ENCODE data around the gene TRNP1.
A peak's percentile ranks its signal among the peaks of the same experiment; 100 is the strongest.

TRNP1 gene

DNA sequence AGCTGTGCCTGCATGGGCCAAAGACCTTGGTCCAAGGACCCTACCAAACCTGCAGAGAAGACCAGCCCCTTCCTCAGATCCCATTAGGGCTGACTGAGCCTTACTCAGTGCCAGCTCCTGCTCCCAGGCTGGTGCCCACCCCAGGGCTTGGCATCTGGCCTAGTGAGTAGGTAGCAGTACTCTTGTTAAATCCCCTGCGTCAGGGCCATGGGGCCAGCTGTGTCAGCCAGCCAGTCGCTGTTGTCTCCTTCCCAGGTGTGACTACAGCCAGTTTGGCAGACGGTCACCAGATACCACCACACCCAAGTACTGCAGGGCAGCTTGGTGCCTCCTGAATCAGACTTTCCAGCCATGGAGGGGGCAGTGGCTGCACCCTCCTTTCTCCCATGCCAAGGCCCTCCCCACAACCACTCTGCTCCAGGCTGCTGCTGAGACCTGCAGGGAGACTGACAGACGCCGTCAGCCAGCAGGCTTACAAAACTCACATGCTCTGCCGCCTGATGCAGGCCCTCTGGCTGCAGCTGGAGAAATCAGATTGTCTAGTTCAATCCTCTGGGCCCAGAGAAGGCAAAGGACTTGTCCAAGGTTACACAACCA lies 16.2 kb downstream of the TRNP1 start:
- Histone ChIP-seq H3K27me3 (ENCODE audit: insufficient read depth, insufficient read length) (no peaks in the 10 kb centered on the region), H3K4me3 (ENCODE audit: insufficient read length, low read depth) (peak overlapping the region; percentile 56), H3K4me1 (ENCODE audit: insufficient read depth, insufficient read length) (peaks cover 39% of the 10 kb centered on the region), H3K9ac (ENCODE audit: insufficient read length, low read depth) (peak overlapping the region; percentile 73), H3K9me3 (ENCODE audit: insufficient read depth, low read length) (no peaks in the 10 kb centered on the region), H3K36me3 (ENCODE audit: insufficient read depth, insufficient read length, low read length) (peaks cover 42% of the 10 kb centered on the region)
- DNase-seq (ENCODE audit: low read depth, low spot score) = no peak
- TF ChIP-seq YY1 (IDR thresholded peaks at IDR 0.05; ENCODE audit: insufficient read depth, insufficient read length) = no peak
- TF ChIP-seq ZNF274 (IDR thresholded peaks at IDR 0.05; ENCODE audit: low read depth, low read length) = no peak

- DNase-seq (ENCODE audit: low read depth, low spot score) = no peak
- H3K9me3 ChIP-seq (ENCODE audit: insufficient read depth, low read length) = no peaks in the 10 kb centered on the region
- peak overlapping the region; percentile 56 for H3K4me3 ChIP-seq (ENCODE audit: insufficient read length, low read depth)
These were observed 16.9 kb downstream of the TRNP1 start for GRCh38 chr1:27010226-27010994.

GRCh38 chr1:27011058-27011764 lies 17.7 kb downstream of the TRNP1 start:
- TF ChIP-seq YY1 (IDR thresholded peaks at IDR 0.05; ENCODE audit: insufficient read depth, insufficient read length) (no peak), SUZ12 (IDR thresholded peaks at IDR 0.05; ENCODE audit: extremely low read depth, insufficient read depth, insufficient read length) (no peak), ZNF274 (IDR thresholded peaks at IDR 0.05; ENCODE audit: low read depth, low read length) (no peak)
- Histone ChIP-seq H3K27me3 (ENCODE audit: insufficient read depth, insufficient read length) (no peaks in the 10 kb centered on the region), H3K36me3 (ENCODE audit: insufficient read depth, insufficient read length, low read length) (peaks cover 27% of the 10 kb centered on the region), H3K4me1 (ENCODE audit: insufficient read depth, insufficient read length) (peaks cover 28% of the 10 kb centered on the region), H3K4me3 (ENCODE audit: insufficient read length, low read depth) (peak overlapping the region; percentile 90), H3K9ac (ENCODE audit: insufficient read length, low read depth) (peak overlapping the region; percentile 95), H3K9me3 (ENCODE audit: insufficient read depth, low read length) (no peaks in the 10 kb centered on the region)
- peak; percentile 99 for DNase-seq (ENCODE audit: low read depth, low spot score)

More at GRCh38 chr1:27010226-27010994, 16.9 kb downstream of the TRNP1 start:
- Histone ChIP-seq H3K9ac (ENCODE audit: insufficient read length, low read depth) (peak overlapping the region; percentile 95), H3K27me3 (ENCODE audit: insufficient read depth, insufficient read length) (no peaks in the 10 kb centered on the region), H3K36me3 (ENCODE audit: insufficient read depth, insufficient read length, low read length) (peaks cover 35% of the 10 kb centered on the region), H3K4me1 (ENCODE audit: insufficient read depth, insufficient read length) (peaks cover 36% of the 10 kb centered on the region)
- TF ChIP-seq YY1 (IDR thresholded peaks at IDR 0.05; ENCODE audit: insufficient read depth, insufficient read length) (no peak), SUZ12 (IDR thresholded peaks at IDR 0.05; ENCODE audit: extremely low read depth, insufficient read depth, insufficient read length) (no peak), ZNF274 (IDR thresholded peaks at IDR 0.05; ENCODE audit: low read depth, low read length) (no peak)

DNA sequence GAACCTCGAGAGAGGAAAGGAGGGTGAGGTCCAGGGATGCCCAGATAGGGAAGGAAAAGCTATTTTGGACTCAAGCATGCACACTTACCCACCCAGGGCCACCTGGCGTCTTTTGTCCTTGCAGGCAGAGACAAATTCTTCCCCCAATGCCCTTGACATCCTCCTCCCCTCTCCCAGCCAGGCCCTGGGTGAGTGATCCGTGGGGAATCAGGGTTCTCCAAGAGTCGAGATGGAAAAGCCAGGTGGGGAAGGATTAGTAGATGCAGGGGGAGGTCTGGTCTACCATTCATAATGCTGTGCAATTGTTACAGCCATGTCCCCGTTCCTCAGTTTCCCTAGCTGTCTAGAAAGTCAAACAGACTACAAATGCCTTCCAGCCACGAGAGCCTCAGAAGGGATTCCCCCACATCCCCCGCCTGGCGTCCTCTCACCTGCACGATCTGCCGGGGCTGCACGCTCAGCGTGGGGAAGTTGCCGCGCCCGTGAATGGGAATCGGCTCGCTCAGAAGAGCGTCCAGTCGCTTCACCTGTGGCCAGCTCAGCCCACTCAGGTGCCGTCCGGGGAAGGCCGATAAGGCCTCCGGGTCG lies 18.6 kb downstream of the TRNP1 start:
- no peak for DNase-seq (ENCODE audit: low read depth, low spot score)
- Histone ChIP-seq H3K9ac (ENCODE audit: insufficient read length, low read depth) (peak overlapping the region; percentile 95), H3K9me3 (ENCODE audit: insufficient read depth, low read length) (no peaks in the 10 kb centered on the region), H3K4me3 (ENCODE audit: insufficient read length, low read depth) (peak overlapping the region; percentile 90), H3K36me3 (ENCODE audit: insufficient read depth, insufficient read length, low read length) (peaks cover 20% of the 10 kb centered on the region), H3K4me1 (ENCODE audit: insufficient read depth, insufficient read length) (peaks cover 22% of the 10 kb centered on the region), H3K27me3 (ENCODE audit: insufficient read depth, insufficient read length) (no peaks in the 10 kb centered on the region)
- TF ChIP-seq ZNF274 (IDR thresholded peaks at IDR 0.05; ENCODE audit: low read depth, low read length) = no peak
- no peak for TF ChIP-seq SUZ12 (IDR thresholded peaks at IDR 0.05; ENCODE audit: extremely low read depth, insufficient read depth, insufficient read length)
- TF ChIP-seq YY1 (IDR thresholded peaks at IDR 0.05; ENCODE audit: insufficient read depth, insufficient read length) = no peak

- H3K4me3 ChIP-seq (ENCODE audit: insufficient read length, low read depth) = no peak overlapping the region
- peaks cover 4% of the 10 kb centered on the region for H3K36me3 ChIP-seq (ENCODE audit: insufficient read depth, insufficient read length, low read length)
- H3K27me3 ChIP-seq (ENCODE audit: insufficient read depth, insufficient read length) = no peaks in the 10 kb centered on the region
- TF ChIP-seq ZNF274 (IDR thresholded peaks at IDR 0.05; ENCODE audit: low read depth, low read length) (no peak), SUZ12 (IDR thresholded peaks at IDR 0.05; ENCODE audit: extremely low read depth, insufficient read depth, insufficient read length) (no peak), YY1 (IDR thresholded peaks at IDR 0.05; ENCODE audit: insufficient read depth, insufficient read length) (no peak)
- H3K9ac ChIP-seq (ENCODE audit: insufficient read length, low read depth) = no peak overlapping the region
- no peak for DNase-seq (ENCODE audit: low read depth, low spot score)
- no peaks in the 10 kb centered on the region for H3K9me3 ChIP-seq (ENCODE audit: insufficient read depth, low read length)
- peaks cover 11% of the 10 kb centered on the region for H3K4me1 ChIP-seq (ENCODE audit: insufficient read depth, insufficient read length)
These were observed 21.8 kb downstream of the TRNP1 start for GRCh38 chr1:27015260-27015659.

DNA sequence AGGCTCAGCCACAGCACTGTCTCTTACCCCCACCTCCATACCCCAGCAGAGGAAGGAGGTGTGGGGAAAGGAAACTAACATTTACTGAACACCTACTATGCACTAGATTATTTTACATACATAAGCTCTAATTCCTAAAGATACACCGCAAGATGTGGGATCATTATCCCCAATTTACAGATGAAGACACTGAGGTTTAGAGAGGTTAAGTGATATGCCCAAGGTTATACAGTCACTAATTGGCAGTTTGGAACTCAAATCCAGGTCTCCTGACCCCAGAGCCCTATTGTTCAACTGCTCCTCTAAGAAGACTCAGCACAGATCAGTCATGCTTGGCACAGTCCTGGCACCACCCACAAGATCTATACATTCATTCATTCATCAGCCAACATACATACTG lies 22.9 kb downstream of the TRNP1 start:
- TF ChIP-seq ZNF274 (IDR thresholded peaks at IDR 0.05; ENCODE audit: low read depth, low read length) (no peak), SUZ12 (IDR thresholded peaks at IDR 0.05; ENCODE audit: extremely low read depth, insufficient read depth, insufficient read length) (no peak), YY1 (IDR thresholded peaks at IDR 0.05; ENCODE audit: insufficient read depth, insufficient read length) (no peak)
- Histone ChIP-seq H3K9me3 (ENCODE audit: insufficient read depth, low read length) (no peaks in the 10 kb centered on the region), H3K4me1 (ENCODE audit: insufficient read depth, insufficient read length) (peaks cover 10% of the 10 kb centered on the region), H3K4me3 (ENCODE audit: insufficient read length, low read depth) (no peak overlapping the region), H3K9ac (ENCODE audit: insufficient read length, low read depth) (no peak overlapping the region), H3K27me3 (ENCODE audit: insufficient read depth, insufficient read length) (no peaks in the 10 kb centered on the region), H3K36me3 (ENCODE audit: insufficient read depth, insufficient read length, low read length) (no peaks in the 10 kb centered on the region)
- no peak for DNase-seq (ENCODE audit: low read depth, low spot score)
